ENCODE results near the gene ABCC3. TPM values are rescaled to one million over a fixed set of nuclear protein-coding genes. Genes with fewer than 3 reads are reported as not detected.

The ABCC3 gene
- total and polyA plus RNA-seq, 9 of the 15 experiments (the other 6 are each of a cell fraction or from before 2014, with no cell fraction given): 0.03 to 1.6 (median 0.42) TPM; not detected in 5

DNA sequence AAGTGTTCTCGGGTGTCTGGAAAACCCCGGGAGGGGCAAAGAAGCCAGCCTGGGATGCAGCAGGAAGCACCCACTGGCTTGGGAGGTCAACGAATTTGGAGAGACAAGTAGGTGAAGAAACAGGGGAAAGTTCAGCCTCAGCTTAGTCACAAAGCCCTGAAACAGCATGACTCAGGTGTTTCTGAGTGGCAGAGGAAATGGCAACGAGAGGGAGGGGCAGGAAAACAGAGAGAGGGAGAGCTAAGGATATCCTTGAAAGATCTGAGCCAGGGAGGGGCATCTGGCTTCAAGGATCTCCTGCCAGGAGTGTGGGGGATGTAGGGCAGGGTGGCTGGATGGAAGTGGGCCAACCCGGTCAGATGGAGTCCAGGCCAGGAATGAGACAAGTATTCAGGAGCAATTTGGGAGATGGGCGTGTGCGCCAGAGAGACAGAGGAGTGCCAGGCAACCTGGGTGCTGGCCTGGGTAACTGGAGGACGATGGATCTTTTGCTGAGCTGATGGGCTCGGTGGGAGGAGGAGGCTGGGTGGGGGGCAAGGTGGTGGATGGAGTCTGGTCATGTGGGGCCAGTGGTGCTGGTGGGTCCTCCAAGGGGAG is 27.2 kb downstream of the ABCC3 start (continued):
- TF ChIP-seq PPARD (CRISPR knock-in tag; IDR thresholded peaks at IDR 0.05) (0 out of 2 replicates have a peak, but pooled peaks have one; percentile 32), ZNF121 (CRISPR knock-in tag; conservative IDR thresholded peaks at IDR 0.05) (no peak), GTF2E2 (tag; IDR thresholded peaks at IDR 0.05) (0 out of 2 replicates have a peak, but pooled peaks have one; percentile 27), SMARCE1 (IDR thresholded peaks at IDR 0.05) (peak; percentile 92), ZNF79 (CRISPR knock-in tag; IDR thresholded peaks at IDR 0.05; ENCODE audit: low read depth) (no peak), ZNF444 (CRISPR knock-in tag; IDR thresholded peaks at IDR 0.05) (no peak), BACH1 (tag; IDR thresholded peaks at IDR 0.05) (peak; percentile 97), ZZZ3 (IDR thresholded peaks at IDR 0.05) (no peak), MBD2 (IDR thresholded peaks at IDR 0.05; ENCODE audit: borderline replicate concordance, low read depth) (no peak), U2AF2 (optimal IDR thresholded peaks at IDR 0.05; ENCODE audit: low read depth, low read length) (no peak), ZBTB17 (CRISPR knock-in tag; IDR thresholded peaks at IDR 0.05) (peak; percentile 72; the same call in 1 of the 2 replicates), ZNF24 (IDR thresholded peaks at IDR 0.05) (no peak), RHOXF2B (CRISPR knock-in tag; conservative IDR thresholded peaks at IDR 0.05) (no peak), SIN3A (IDR thresholded peaks at IDR 0.05; ENCODE audit: borderline replicate concordance in 2 of 2, control insufficient read depth in 1 of 2, low read depth in 2 of 2, low read length in 2 of 2) (no peak), DMBX1 (CRISPR knock-in tag; IDR thresholded peaks at IDR 0.05; ENCODE audit: borderline replicate concordance) (peak; percentile 93)
- TF ChIP-seq, protein P1, sequence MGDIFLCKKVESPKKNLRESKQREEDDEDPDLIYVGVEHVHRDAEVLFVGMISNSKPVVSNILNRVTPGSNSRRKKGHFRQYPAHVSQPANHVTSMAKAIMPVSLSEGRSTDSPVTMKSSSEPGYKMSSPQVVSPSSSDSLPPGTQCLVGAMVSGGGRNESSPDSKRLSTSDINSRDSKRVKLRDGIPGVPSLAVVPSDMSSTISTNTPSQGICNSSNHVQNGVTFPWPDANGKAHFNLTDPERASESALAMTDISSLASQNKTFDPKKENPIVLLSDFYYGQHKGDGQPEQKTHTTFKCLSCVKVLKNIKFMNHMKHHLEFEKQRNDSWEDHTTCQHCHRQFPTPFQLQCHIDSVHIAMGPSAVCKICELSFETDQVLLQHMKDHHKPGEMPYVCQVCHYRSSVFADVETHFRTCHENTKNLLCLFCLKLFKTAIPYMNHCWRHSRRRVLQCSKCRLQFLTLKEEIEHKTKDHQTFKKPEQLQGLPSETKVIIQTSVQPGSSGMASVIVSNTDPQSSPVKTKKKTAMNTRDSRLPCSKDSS (IDR thresholded peaks at IDR 0.05; ENCODE audit: low read depth, partially characterized antibody): no peak
- TF ChIP-seq, protein P2, sequence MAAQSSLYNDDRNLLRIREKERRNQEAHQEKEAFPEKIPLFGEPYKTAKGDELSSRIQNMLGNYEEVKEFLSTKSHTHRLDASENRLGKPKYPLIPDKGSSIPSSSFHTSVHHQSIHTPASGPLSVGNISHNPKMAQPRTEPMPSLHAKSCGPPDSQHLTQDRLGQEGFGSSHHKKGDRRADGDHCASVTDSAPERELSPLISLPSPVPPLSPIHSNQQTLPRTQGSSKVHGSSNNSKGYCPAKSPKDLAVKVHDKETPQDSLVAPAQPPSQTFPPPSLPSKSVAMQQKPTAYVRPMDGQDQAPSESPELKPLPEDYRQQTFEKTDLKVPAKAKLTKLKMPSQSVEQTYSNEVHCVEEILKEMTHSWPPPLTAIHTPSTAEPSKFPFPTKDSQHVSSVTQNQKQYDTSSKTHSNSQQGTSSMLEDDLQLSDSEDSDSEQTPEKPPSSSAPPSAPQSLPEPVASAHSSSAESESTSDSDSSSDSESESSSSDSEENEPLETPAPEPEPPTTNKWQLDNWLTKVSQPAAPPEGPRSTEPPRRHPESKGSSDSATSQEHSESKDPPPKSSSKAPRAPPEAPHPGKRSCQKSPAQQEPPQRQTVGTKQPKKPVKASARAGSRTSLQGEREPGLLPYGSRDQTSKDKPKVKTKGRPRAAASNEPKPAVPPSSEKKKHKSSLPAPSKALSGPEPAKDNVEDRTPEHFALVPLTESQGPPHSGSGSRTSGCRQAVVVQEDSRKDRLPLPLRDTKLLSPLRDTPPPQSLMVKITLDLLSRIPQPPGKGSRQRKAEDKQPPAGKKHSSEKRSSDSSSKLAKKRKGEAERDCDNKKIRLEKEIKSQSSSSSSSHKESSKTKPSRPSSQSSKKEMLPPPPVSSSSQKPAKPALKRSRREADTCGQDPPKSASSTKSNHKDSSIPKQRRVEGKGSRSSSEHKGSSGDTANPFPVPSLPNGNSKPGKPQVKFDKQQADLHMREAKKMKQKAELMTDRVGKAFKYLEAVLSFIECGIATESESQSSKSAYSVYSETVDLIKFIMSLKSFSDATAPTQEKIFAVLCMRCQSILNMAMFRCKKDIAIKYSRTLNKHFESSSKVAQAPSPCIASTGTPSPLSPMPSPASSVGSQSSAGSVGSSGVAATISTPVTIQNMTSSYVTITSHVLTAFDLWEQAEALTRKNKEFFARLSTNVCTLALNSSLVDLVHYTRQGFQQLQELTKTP (IDR thresholded peaks at IDR 0.05; ENCODE audit: low read depth in 1 of 2, partially characterized antibody in 2 of 2): peak in 1 of 2 experiments; percentile 64
- TF ChIP-seq, protein P3, sequence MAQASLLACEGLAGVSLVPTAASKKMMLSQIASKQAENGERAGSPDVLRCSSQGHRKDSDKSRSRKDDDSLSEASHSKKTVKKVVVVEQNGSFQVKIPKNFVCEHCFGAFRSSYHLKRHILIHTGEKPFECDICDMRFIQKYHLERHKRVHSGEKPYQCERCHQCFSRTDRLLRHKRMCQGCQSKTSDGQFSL (CRISPR knock-in tag; IDR thresholded peaks at IDR 0.05): no peak
- TF ChIP-seq, protein P3 (tag; IDR thresholded peaks at IDR 0.05): 0 out of 4 replicates have a peak, but pooled peaks of 1 of the 2 experiments have one; percentile 38
- TF ChIP-seq, protein P4, sequence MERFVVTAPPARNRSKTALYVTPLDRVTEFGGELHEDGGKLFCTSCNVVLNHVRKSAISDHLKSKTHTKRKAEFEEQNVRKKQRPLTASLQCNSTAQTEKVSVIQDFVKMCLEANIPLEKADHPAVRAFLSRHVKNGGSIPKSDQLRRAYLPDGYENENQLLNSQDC (CRISPR knock-in tag; IDR thresholded peaks at IDR 0.05): no peak
